Liver (tissue), 9 donors: ENCODE measurements around the gene PCED1B. TPM values are rescaled to one million over a fixed set of nuclear protein-coding genes. Genes with fewer than 3 reads are reported as not detected.
"Not testable (repeated sequence)": the region's sequence is repeated elsewhere in the genome, so short reads cannot be mapped to it uniquely, and the experiment has no call there.

ENCODE experiments used
- DNase-seq: peaks from one replicate; pipeline ENCODE4 v3.0.0-alpha.2; 2017; ENCODE audit warnings: low spot score
- H3K27ac ChIP-seq, 2 donors: one replicate each; pipeline ENCODE4 v1.7.0; 2013; ENCODE audit warnings: inconsistent platforms in 2 of 2, low read length in 2 of 2, control low read depth in 1 of 2, low read depth in 1 of 2, mild to moderate bottlenecking in 1 of 2
- H3K27me3 ChIP-seq, 4 donors: one replicate each; pipeline versions ENCODE4 v1.6.1 to v1.7.0; 2013; ENCODE audit warnings: low read length in 3 of 4, inconsistent platforms in 1 of 4, mild to moderate bottlenecking in 1 of 4, moderate library complexity in 1 of 4; ENCODE audit not compliant: control insufficient read depth in 4 of 4, insufficient read depth in 4 of 4
- H3K36me3 ChIP-seq, 4 donors: one replicate each; pipeline versions ENCODE4 v1.6.1 to v1.7.0; 2013; ENCODE audit warnings: low read length in 3 of 4, mild to moderate bottlenecking in 3 of 4, low read depth in 1 of 4, moderate library complexity in 1 of 4; ENCODE audit not compliant: control insufficient read depth in 4 of 4, insufficient read depth in 3 of 4
- H3K4me1 ChIP-seq, 4 donors: one replicate each; pipeline versions ENCODE4 v1.6.1 to v1.7.0; 2013; ENCODE audit warnings: low read length in 3 of 4, mild to moderate bottlenecking in 3 of 4, moderate library complexity in 1 of 4; ENCODE audit not compliant: control insufficient read depth in 4 of 4, insufficient read depth in 4 of 4
- H3K4me3 ChIP-seq, 3 donors: one replicate each; pipeline versions ENCODE4 v1.6.1 to v1.7.0; 2013; ENCODE audit warnings: low read length in 3 of 3, control low read depth in 1 of 3, low read depth in 1 of 3, mild to moderate bottlenecking in 1 of 3
- H3K9ac ChIP-seq, 2 donors: one replicate each; pipeline ENCODE4 v1.7.0; 2013; ENCODE audit warnings: low read length in 2 of 2, mild to moderate bottlenecking in 2 of 2, moderate library complexity in 2 of 2, control low read depth in 1 of 2, low read depth in 1 of 2
- H3K9me3 ChIP-seq, 4 donors: one replicate each; pipeline versions ENCODE4 v1.6.1 to v1.7.0; 2013; ENCODE audit warnings: low read length in 3 of 4; ENCODE audit not compliant: control insufficient read depth in 4 of 4
- CTCF ChIP-seq: fragments of 150-350 bp; IDR thresholded peaks from 2 replicates; pipeline ENCODE4 v1.5.1; 2017; ENCODE audit warnings: improper control_type of control experiment, low read depth, low read length; ENCODE audit not compliant: missing input control
- EGR1 ChIP-seq, 2 donors: IDR thresholded peaks; 2 replicates each; pipeline ENCODE4 v1.6.1; 2016 to 2018; ENCODE audit warnings: antibody characterized with exemption in 2 of 2, low read depth in 2 of 2
- FOXA1 ChIP-seq: IDR thresholded peaks from 2 replicates; pipeline ENCODE4 v1.6.1; 2016; ENCODE audit warnings: antibody characterized with exemption
- FOXA2 ChIP-seq: IDR thresholded peaks from 2 replicates; pipeline ENCODE4 v1.6.1; 2016; ENCODE audit warnings: antibody characterized with exemption
- GABPA ChIP-seq, 2 donors: IDR thresholded peaks in 1 of 2; conservative IDR thresholded peaks in 1 of 2; 2 replicates each; pipeline ENCODE4 v1.6.1; 2016; ENCODE audit warnings: antibody characterized with exemption in 2 of 2, mild to moderate bottlenecking in 1 of 2, moderate library complexity in 1 of 2
- HNF4A ChIP-seq, 2 donors: conservative IDR thresholded peaks; 2 replicates each; pipeline ENCODE4 v1.6.1; 2016; ENCODE audit warnings: antibody characterized with exemption in 2 of 2, mild to moderate bottlenecking in 2 of 2
- HNF4G ChIP-seq: IDR thresholded peaks from 2 replicates; pipeline ENCODE4 v1.6.1; 2016; ENCODE audit warnings: antibody characterized with exemption
- JUND ChIP-seq, 2 donors: IDR thresholded peaks; 2 replicates each; pipeline ENCODE4 v1.6.1; 2016; ENCODE audit warnings: antibody characterized with exemption in 2 of 2
- MAX ChIP-seq: IDR thresholded peaks from 2 replicates; pipeline ENCODE4 v1.6.1; 2016; ENCODE audit warnings: antibody characterized with exemption
- NR2F2 ChIP-seq: IDR thresholded peaks from 2 replicates; pipeline ENCODE4 v1.6.1; 2016; ENCODE audit warnings: antibody characterized with exemption
- RAD21 ChIP-seq, 2 donors: IDR thresholded peaks; 2 replicates each; pipeline ENCODE4 v1.6.1; 2016; ENCODE audit warnings: antibody characterized with exemption in 2 of 2, mild to moderate bottlenecking in 2 of 2
- RXRA ChIP-seq, 2 donors: IDR thresholded peaks; 2 replicates each; pipeline ENCODE4 v1.6.1; 2017 to 2018; ENCODE audit warnings: antibody characterized with exemption in 2 of 2, mild to moderate bottlenecking in 1 of 2
- SP1 ChIP-seq: IDR thresholded peaks from 2 replicates; pipeline ENCODE4 v1.6.1; 2018; ENCODE audit warnings: antibody characterized with exemption, mild to moderate bottlenecking
- TAF1 ChIP-seq: conservative IDR thresholded peaks from 2 replicates; pipeline ENCODE4 v1.6.1; 2016; ENCODE audit warnings: antibody characterized with exemption, mild to moderate bottlenecking
- WGBS: extraction: QIAGEN DNeasy Blood & Tissue Kit; methylation state at CpG from one replicate; pipeline ENCODE4 v1.1.7; 2013; 5-methylcytosine and 5-hydroxymethylcytosine counted together
- polyA plus RNA-seq, 2 donors: library from polyadenylated mRNA; stranded (reverse) in 1 of 2; unstranded in 1 of 2; fragments of 200-250 nt in 1 of 2; fragments of >200 nt in 1 of 2; fragmentation: Nextera tagmentation in 1 of 2; extraction: Ambion mirVana in 1 of 2; gene quantifications; one replicate each; pipeline versions ENCODE4 v1.2.1 to v1.2.3, GENCODE V29; 2013 to 2015
- total RNA-seq, 2 donors: library from RNA; depleted of rRNA; stranded (reverse); fragments of >200 nt; gene quantifications; one replicate each; pipeline ENCODE4 v1.2.3, GENCODE V29; 2014
- TF ChIP-seq, protein P1 (sequence below): IDR thresholded peaks from 2 replicates; pipeline ENCODE4 v1.6.1; 2016; ENCODE audit warnings: antibody characterized with exemption, mild to moderate bottlenecking
- TF ChIP-seq, protein P2 (sequence below): IDR thresholded peaks from 2 replicates; pipeline ENCODE4 v1.6.1; 2016; ENCODE audit warnings: antibody characterized with exemption
- donor health status: healthy.
- donor health status: healthy.
- donor health status: healthy.
- donor health status: healthy.
- donor health status: healthy.

The PCED1B gene
- total and polyA plus RNA-seq, 4 donors = 0.51 to 1.8 (median 1.1) TPM

GRCh38 chr12:47165934-47166333 lies 86.5 kb downstream of the PCED1B start:
- Histone ChIP-seq H3K4me1 (peaks cover 0 to 3% (median under 1%) of the 10 kb centered on the region in 4 donors), H3K9me3 (peaks cover 0 to 3% (median 0%) of the 10 kb centered on the region in 4 donors), H3K9ac (no peak overlapping the region), H3K4me3 (no peak overlapping the region), H3K27me3 (no peaks in the 10 kb centered on the region), H3K36me3 (no peaks in the 10 kb centered on the region), H3K27ac (no peak overlapping the region)
- 71% methylated on average over 5 of the region's 5 CpGs for WGBS
- TF ChIP-seq FOXA2 (no peak), JUND (IDR thresholded peaks at IDR 0.05) (no peak), GABPA (IDR thresholded peaks at IDR 0.05 in 1 of 2, conservative IDR thresholded peaks at IDR 0.05 in 1 of 2) (no peak), HNF4A (conservative IDR thresholded peaks at IDR 0.05) (no peak), NR2F2 (peak; percentile 67), RXRA (IDR thresholded peaks at IDR 0.05) (no peak), EGR1 (IDR thresholded peaks at IDR 0.05; ENCODE audit: low read depth in 2 of 2) (no peak), SP1 (no peak)
- DNase-seq = no peak

GRCh38 chr12:47166365-47166764 lies 86.9 kb downstream of the PCED1B start:
- Histone ChIP-seq H3K9me3 (peaks cover 0 to 3% (median 0%) of the 10 kb centered on the region in 4 donors), H3K4me3 (no peak overlapping the region), H3K4me1 (peaks cover 0 to 2% (median under 1%) of the 10 kb centered on the region in 4 donors), H3K36me3 (no peaks in the 10 kb centered on the region), H3K27me3 (no peaks in the 10 kb centered on the region), H3K9ac (no peak overlapping the region), H3K27ac (no peak overlapping the region)
- no peak for TF ChIP-seq RAD21 (IDR thresholded peaks at IDR 0.05)
- no peak for TF ChIP-seq MAX
- no peak for DNase-seq
- WGBS = 65% methylated on average over 1 of the region's 1 CpG

DNA sequence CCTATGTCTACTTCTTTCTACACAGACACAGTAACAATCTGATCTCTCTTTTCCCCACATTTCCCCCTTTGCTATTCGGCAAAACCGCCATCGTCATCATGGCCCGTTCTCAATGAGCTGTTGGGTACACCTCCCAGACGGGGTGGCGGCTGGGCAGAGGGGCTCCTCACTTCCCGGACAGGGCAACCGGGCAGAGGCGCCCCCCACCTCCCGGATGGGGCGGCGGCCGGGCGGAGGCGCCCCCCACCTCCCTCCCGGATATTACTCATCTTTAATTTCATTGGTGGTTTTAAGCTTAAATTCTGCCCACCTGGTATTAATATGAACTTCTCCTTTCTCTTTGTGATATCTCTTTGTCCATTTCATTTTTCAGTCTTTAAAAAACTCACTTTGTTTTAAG lies 90.9 kb downstream of the PCED1B start:
- not testable (repeated sequence) for H3K36me3 ChIP-seq, H3K4me3 ChIP-seq, H3K9ac ChIP-seq, H3K9me3 ChIP-seq, DNase-seq, H3K27ac ChIP-seq, H3K4me1 ChIP-seq, H3K27me3 ChIP-seq
- 94% methylated on average over 16 of the region's 16 CpGs for WGBS

- TF ChIP-seq, protein P1, sequence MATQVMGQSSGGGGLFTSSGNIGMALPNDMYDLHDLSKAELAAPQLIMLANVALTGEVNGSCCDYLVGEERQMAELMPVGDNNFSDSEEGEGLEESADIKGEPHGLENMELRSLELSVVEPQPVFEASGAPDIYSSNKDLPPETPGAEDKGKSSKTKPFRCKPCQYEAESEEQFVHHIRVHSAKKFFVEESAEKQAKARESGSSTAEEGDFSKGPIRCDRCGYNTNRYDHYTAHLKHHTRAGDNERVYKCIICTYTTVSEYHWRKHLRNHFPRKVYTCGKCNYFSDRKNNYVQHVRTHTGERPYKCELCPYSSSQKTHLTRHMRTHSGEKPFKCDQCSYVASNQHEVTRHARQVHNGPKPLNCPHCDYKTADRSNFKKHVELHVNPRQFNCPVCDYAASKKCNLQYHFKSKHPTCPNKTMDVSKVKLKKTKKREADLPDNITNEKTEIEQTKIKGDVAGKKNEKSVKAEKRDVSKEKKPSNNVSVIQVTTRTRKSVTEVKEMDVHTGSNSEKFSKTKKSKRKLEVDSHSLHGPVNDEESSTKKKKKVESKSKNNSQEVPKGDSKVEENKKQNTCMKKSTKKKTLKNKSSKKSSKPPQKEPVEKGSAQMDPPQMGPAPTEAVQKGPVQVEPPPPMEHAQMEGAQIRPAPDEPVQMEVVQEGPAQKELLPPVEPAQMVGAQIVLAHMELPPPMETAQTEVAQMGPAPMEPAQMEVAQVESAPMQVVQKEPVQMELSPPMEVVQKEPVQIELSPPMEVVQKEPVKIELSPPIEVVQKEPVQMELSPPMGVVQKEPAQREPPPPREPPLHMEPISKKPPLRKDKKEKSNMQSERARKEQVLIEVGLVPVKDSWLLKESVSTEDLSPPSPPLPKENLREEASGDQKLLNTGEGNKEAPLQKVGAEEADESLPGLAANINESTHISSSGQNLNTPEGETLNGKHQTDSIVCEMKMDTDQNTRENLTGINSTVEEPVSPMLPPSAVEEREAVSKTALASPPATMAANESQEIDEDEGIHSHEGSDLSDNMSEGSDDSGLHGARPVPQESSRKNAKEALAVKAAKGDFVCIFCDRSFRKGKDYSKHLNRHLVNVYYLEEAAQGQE = no peak
- no peak for TF ChIP-seq JUND (IDR thresholded peaks at IDR 0.05)
- TF ChIP-seq RXRA (IDR thresholded peaks at IDR 0.05) = no peak
- no peak for TF ChIP-seq SP1
- TF ChIP-seq HNF4A (conservative IDR thresholded peaks at IDR 0.05) = no peak
- TF ChIP-seq FOXA2 = no peak
- no peak for TF ChIP-seq CTCF
- TF ChIP-seq MAX = no peak
- no peak for TF ChIP-seq GABPA (IDR thresholded peaks at IDR 0.05 in 1 of 2, conservative IDR thresholded peaks at IDR 0.05 in 1 of 2)
- TF ChIP-seq RAD21 (IDR thresholded peaks at IDR 0.05) = no peak
- TF ChIP-seq, protein P2, sequence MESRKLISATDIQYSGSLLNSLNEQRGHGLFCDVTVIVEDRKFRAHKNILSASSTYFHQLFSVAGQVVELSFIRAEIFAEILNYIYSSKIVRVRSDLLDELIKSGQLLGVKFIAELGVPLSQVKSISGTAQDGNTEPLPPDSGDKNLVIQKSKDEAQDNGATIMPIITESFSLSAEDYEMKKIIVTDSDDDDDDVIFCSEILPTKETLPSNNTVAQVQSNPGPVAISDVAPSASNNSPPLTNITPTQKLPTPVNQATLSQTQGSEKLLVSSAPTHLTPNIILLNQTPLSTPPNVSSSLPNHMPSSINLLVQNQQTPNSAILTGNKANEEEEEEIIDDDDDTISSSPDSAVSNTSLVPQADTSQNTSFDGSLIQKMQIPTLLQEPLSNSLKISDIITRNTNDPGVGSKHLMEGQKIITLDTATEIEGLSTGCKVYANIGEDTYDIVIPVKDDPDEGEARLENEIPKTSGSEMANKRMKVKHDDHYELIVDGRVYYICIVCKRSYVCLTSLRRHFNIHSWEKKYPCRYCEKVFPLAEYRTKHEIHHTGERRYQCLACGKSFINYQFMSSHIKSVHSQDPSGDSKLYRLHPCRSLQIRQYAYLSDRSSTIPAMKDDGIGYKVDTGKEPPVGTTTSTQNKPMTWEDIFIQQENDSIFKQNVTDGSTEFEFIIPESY = no peak
- no peak for TF ChIP-seq EGR1 (IDR thresholded peaks at IDR 0.05; ENCODE audit: low read depth in 2 of 2)
- no peak for TF ChIP-seq TAF1
- no peak for TF ChIP-seq FOXA1
- TF ChIP-seq NR2F2 = no peak
- no peak for TF ChIP-seq HNF4G
- Histone ChIP-seq H3K27me3 (no peaks in the 10 kb centered on the region), H3K9ac (no peak overlapping the region), H3K4me1 (no peaks in the 10 kb centered on the region), H3K27ac (no peak overlapping the region), H3K4me3 (no peak overlapping the region), H3K36me3 (no peaks in the 10 kb centered on the region), H3K9me3 (no peaks in the 10 kb centered on the region)
- DNase-seq = no peak
- WGBS = 95% methylated on average over 3 of the region's 3 CpGs
Measured at GRCh38 chr12:47178014-47178413, 98.6 kb downstream of the PCED1B start.
